ENCODE measurements around the gene DDX4.

- TF ChIP-seq, protein P1, sequence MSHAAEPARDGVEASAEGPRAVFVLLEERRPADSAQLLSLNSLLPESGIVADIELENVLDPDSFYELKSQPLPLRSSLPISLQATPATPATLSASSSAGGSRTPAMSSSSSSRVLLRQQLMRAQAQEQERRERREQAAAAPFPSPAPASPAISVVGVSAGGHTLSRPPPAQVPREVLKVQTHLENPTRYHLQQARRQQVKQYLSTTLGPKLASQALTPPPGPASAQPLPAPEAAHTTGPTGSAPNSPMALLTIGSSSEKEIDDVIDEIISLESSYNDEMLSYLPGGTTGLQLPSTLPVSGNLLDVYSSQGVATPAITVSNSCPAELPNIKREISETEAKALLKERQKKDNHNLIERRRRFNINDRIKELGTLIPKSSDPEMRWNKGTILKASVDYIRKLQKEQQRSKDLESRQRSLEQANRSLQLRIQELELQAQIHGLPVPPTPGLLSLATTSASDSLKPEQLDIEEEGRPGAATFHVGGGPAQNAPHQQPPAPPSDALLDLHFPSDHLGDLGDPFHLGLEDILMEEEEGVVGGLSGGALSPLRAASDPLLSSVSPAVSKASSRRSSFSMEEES (CRISPR knock-in tag; IDR thresholded peaks at IDR 0.05) = no peak
- TF ChIP-seq MYNN (IDR thresholded peaks at IDR 0.05) = no peak
- no peak for TF ChIP-seq MYNN (CRISPR knock-in tag; IDR thresholded peaks at IDR 0.05)
- no peak for TF ChIP-seq RERE (CRISPR knock-in tag; IDR thresholded peaks at IDR 0.05; ENCODE audit: borderline replicate concordance)
- TF ChIP-seq FOXM1 (IDR thresholded peaks at IDR 0.05; ENCODE audit: low read depth) = no peak
- TF ChIP-seq FOXM1 (CRISPR knock-in tag; IDR thresholded peaks at IDR 0.05; ENCODE audit: low read depth) = no peak
- TF ChIP-seq GTF2F1 (IDR thresholded peaks at IDR 0.05; ENCODE audit: low read depth, low read length) = no peak
Measured at GRCh38 chr5:55852503-55852902, 114.6 kb downstream of the DDX4 start.
